ENCODE results near the gene EPN3.

DNA sequence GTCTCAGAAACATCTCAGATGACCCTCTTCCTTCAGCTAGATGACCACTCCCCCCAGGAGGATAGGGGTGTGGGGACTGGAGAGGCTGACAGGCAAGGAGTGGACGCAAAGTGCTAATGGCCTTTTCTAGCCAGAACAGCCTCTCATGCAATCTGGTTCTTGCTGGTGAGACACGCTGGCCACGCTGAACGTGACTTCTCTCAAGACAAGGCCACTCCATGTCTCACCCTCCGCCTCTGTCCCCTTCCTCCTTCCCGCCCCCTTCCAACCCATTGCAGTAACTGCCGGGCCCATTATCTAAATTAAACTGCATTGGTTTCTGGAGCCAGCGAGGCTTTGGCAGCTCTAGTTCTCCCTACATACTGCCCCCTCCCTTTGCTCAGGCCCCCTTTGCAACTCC, 37.5 kb downstream of the EPN3 start:
- TF ChIP-seq, protein P1, sequence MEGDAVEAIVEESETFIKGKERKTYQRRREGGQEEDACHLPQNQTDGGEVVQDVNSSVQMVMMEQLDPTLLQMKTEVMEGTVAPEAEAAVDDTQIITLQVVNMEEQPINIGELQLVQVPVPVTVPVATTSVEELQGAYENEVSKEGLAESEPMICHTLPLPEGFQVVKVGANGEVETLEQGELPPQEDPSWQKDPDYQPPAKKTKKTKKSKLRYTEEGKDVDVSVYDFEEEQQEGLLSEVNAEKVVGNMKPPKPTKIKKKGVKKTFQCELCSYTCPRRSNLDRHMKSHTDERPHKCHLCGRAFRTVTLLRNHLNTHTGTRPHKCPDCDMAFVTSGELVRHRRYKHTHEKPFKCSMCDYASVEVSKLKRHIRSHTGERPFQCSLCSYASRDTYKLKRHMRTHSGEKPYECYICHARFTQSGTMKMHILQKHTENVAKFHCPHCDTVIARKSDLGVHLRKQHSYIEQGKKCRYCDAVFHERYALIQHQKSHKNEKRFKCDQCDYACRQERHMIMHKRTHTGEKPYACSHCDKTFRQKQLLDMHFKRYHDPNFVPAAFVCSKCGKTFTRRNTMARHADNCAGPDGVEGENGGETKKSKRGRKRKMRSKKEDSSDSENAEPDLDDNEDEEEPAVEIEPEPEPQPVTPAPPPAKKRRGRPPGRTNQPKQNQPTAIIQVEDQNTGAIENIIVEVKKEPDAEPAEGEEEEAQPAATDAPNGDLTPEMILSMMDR (conservative IDR thresholded peaks at IDR 0.05; ENCODE audit: low read depth, low read length), result no peak
- no peak for TF ChIP-seq EZH2 (IDR thresholded peaks at IDR 0.05; ENCODE audit: borderline replicate concordance, low read depth, low read length, poor library complexity, severe bottlenecking)

All from A673 (cell line).